ENCODE measurements around the gene SUPT6H.

Gene SUPT6H

DNA sequence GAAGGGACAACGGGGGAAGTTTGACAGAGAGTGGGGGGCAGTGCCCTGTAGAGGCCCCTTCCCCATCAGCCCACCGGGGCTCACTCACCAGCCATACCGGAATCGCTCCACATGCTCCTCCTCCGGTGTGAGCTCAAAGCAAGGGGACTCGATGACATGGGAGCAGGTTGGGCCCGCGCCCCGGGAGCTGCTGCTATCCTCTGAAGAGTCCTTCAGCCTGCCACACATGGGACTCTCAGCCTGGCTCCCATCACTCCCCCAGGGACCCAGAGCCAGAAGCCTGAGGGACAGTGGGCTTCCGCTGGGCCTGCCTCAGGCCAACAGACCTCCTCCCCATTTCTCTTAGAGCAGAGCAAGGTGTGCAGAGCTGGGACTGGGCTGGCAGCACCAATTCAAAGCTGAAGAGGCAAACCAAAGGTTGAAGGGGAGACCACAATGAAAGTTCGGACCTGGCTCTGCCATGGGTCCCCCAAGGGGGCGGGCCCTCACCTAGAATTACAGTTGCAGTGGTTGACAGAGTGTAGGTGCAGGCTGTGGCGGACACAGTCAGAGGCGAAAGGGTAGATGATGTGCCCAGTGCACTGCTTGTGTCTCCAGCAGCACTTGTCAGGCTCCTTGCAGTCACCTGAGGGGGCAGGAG is 42.3 kb downstream of the SUPT6H start:
- TF ChIP-seq SP7 (tag by site-specific recombination; IDR thresholded peaks at IDR 0.05) (no peak), KLF9 (tag by site-specific recombination; IDR thresholded peaks at IDR 0.05; ENCODE audit: low read depth) (no peak), ZNF561 (tag by site-specific recombination; IDR thresholded peaks at IDR 0.05; ENCODE audit: borderline replicate concordance) (no peak), ZNF791 (tag by site-specific recombination; IDR thresholded peaks at IDR 0.05) (no peak), ZNF274 (IDR thresholded peaks at IDR 0.05; ENCODE audit: low read length) (no peak), ZNF274 (tag by site-specific recombination; IDR thresholded peaks at IDR 0.05; ENCODE audit: borderline replicate concordance) (no peak), ZNF596 (tag by site-specific recombination; IDR thresholded peaks at IDR 0.05) (no peak), ZNF830 (tag by site-specific recombination; IDR thresholded peaks at IDR 0.05; ENCODE audit: low read depth) (no peak), ZNF654 (tag by site-specific recombination; IDR thresholded peaks at IDR 0.05; ENCODE audit: low read depth) (no peak), ZBTB21 (tag by site-specific recombination; IDR thresholded peaks at IDR 0.05) (no peak), SALL2 (tag by site-specific recombination; IDR thresholded peaks at IDR 0.05; ENCODE audit: borderline replicate concordance) (no peak), ZNF121 (tag by site-specific recombination; IDR thresholded peaks at IDR 0.05) (no peak), ZFHX2 (tag by site-specific recombination; conservative IDR thresholded peaks at IDR 0.05) (no peak), GLI4 (tag by site-specific recombination; IDR thresholded peaks at IDR 0.05) (no peak)
- TF ChIP-seq, protein P1, sequence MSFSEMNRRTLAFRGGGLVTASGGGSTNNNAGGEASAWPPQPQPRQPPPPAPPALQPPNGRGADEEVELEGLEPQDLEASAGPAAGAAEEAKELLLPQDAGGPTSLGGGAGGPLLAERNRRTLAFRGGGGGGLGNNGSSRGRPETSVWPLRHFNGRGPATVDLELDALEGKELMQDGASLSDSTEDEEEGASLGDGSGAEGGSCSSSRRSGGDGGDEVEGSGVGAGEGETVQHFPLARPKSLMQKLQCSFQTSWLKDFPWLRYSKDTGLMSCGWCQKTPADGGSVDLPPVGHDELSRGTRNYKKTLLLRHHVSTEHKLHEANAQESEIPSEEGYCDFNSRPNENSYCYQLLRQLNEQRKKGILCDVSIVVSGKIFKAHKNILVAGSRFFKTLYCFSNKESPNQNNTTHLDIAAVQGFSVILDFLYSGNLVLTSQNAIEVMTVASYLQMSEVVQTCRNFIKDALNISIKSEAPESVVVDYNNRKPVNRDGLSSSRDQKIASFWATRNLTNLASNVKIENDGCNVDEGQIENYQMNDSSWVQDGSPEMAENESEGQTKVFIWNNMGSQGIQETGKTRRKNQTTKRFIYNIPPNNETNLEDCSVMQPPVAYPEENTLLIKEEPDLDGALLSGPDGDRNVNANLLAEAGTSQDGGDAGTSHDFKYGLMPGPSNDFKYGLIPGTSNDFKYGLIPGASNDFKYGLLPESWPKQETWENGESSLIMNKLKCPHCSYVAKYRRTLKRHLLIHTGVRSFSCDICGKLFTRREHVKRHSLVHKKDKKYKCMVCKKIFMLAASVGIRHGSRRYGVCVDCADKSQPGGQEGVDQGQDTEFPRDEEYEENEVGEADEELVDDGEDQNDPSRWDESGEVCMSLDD (tag by site-specific recombination; IDR thresholded peaks at IDR 0.05) = no peak
- Histone ChIP-seq H3K27ac (ENCODE audit: extremely low read depth, low read depth, low read length) (no peak overlapping the region), H3K4me1 (ENCODE audit: control insufficient read depth, insufficient read depth, low read length) (no peaks in the 10 kb centered on the region), H3K9me3 (ENCODE audit: control insufficient read depth, insufficient read depth, low read depth, low read length) (no peaks in the 10 kb centered on the region), H3K36me3 (ENCODE audit: control insufficient read depth in 2 of 2, insufficient read depth in 1 of 2, low read length in 2 of 2) (peaks cover 8 to 69% of the 10 kb centered on the region in 2 experiments), H3K4me3 (ENCODE audit: low read depth, low read length) (no peak overlapping the region)
- ChIA-PET CTCF (interaction anchor here (0.6 kb wide), 1 partner anchor 411 kb away, joined by 3 read pairs; no protein-coding TSS in a partner anchor), POLR2A (interaction anchor here (1.1 to 10.5 kb wide), 5 partner anchors 12 to 43 kb away, joined by 3 to 190 read pairs (median 5); partner anchors contain the start of genes RPL23A and SDF2)

DNA sequence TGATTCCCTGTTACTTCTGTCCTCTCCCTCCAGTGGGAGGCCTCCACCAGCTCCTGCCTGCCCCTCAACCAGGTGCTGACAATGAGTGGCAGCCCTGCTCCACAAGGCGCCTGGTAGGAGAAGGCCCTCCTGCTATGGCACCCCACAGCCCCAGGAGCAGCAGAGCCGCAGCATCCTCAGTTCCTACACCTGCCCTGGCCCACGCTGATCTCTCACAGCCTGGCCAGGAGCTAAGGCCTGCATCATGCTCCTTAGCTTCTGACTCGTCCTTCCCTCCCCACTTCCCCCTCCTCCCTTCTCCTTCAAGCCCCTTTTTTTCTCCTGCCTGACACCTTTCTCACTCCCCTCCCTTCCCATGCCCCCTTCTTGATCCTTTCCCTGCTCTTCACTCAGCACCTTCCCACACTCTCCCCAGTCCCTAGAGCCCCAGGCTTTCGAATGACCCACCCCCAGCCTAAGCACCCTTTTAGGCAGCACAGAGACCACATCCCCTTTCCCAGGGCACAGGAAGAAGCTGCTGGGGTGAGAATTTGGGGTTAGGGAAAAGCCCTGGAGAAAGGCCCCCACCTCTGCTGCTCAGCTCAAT is 43.2 kb downstream of the SUPT6H start:
- CTCF ChIA-PET = interaction anchor here (0.6 kb wide), 1 partner anchor 411 kb away, joined by 3 read pairs; no protein-coding TSS in a partner anchor
- peaks cover 8 to 61% of the 10 kb centered on the region in 2 experiments for H3K36me3 ChIP-seq (ENCODE audit: control insufficient read depth in 2 of 2, insufficient read depth in 1 of 2, low read length in 2 of 2)

More for the DNA sequence above, 43.2 kb downstream of the SUPT6H start:
- Histone ChIP-seq H3K4me3 (ENCODE audit: low read depth, low read length) (no peak overlapping the region), H3K9me3 (ENCODE audit: control insufficient read depth, insufficient read depth, low read depth, low read length) (no peaks in the 10 kb centered on the region), H3K4me1 (ENCODE audit: control insufficient read depth, insufficient read depth, low read length) (no peaks in the 10 kb centered on the region), H3K27ac (ENCODE audit: extremely low read depth, low read depth, low read length) (no peak overlapping the region; the same call in 1 of the 2 replicates)
- TF ChIP-seq, protein P2, sequence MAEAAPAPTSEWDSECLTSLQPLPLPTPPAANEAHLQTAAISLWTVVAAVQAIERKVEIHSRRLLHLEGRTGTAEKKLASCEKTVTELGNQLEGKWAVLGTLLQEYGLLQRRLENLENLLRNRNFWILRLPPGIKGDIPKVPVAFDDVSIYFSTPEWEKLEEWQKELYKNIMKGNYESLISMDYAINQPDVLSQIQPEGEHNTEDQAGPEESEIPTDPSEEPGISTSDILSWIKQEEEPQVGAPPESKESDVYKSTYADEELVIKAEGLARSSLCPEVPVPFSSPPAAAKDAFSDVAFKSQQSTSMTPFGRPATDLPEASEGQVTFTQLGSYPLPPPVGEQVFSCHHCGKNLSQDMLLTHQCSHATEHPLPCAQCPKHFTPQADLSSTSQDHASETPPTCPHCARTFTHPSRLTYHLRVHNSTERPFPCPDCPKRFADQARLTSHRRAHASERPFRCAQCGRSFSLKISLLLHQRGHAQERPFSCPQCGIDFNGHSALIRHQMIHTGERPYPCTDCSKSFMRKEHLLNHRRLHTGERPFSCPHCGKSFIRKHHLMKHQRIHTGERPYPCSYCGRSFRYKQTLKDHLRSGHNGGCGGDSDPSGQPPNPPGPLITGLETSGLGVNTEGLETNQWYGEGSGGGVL (tag by site-specific recombination; IDR thresholded peaks at IDR 0.05) = peak; percentile 75
- no peak for TF ChIP-seq BCL11A (tag by site-specific recombination; IDR thresholded peaks at IDR 0.05; ENCODE audit: low read depth)
- peak; percentile 94 for TF ChIP-seq ZNF600 (tag by site-specific recombination; IDR thresholded peaks at IDR 0.05)
- TF ChIP-seq ZNF274 (IDR thresholded peaks at IDR 0.05; ENCODE audit: low read length) = no peak
- TF ChIP-seq ZNF274 (tag by site-specific recombination; IDR thresholded peaks at IDR 0.05; ENCODE audit: borderline replicate concordance) = no peak
- peak; percentile 91 for TF ChIP-seq ZIC2 (tag by site-specific recombination; IDR thresholded peaks at IDR 0.05)
- no peak for TF ChIP-seq KLF7 (tag by site-specific recombination; IDR thresholded peaks at IDR 0.05; ENCODE audit: borderline replicate concordance)
- peak; percentile 82 for TF ChIP-seq PRDM1 (tag by site-specific recombination; IDR thresholded peaks at IDR 0.05)
- POLR2A ChIA-PET = interaction anchor here (0.7 to 10.5 kb wide), 6 partner anchors 11 to 60 kb away, joined by 3 to 190 read pairs (median 5); partner anchors contain the start of genes BLTP2, RPL23A and SDF2
